HepG2 (cell line): ENCODE data around the gene MXRA7. TPM values are rescaled to one million over a fixed set of nuclear protein-coding genes. Genes with fewer than 3 reads are reported as not detected.

Experiments used
- ATAD3A ChIP-seq: sonication (generic); formaldehyde crosslinking; IDR thresholded peaks from 2 replicates; pipeline ENCODE4 v1.4.0; 2020; ENCODE audit warnings: missing genetic modification reagents
- FOXK1 ChIP-seq: sonication (generic); formaldehyde crosslinking; IDR thresholded peaks from 2 replicates; pipeline ENCODE4 v1.4.0; 2020; ENCODE audit warnings: low read depth, missing genetic modification reagents, borderline replicate concordance
- HMG20A ChIP-seq: IDR thresholded peaks from 2 replicates; pipeline ENCODE4 v1.6.1; 2016; ENCODE audit warnings: borderline replicate concordance
- HNRNPUL1 ChIP-seq: fragments of 200-400 bp; formaldehyde crosslinking; IDR thresholded peaks from 2 replicates; pipeline ENCODE4 v1.6.1; 2017; ENCODE audit warnings: low read depth, mild to moderate bottlenecking, low read length, moderate library complexity
- ISL2 ChIP-seq: sonication (generic); formaldehyde crosslinking; IDR thresholded peaks from 2 replicates; pipeline ENCODE4 v1.5.0; 2020; ENCODE audit warnings: missing genetic modification reagents
- JUN ChIP-seq: sonication (generic); formaldehyde crosslinking; IDR thresholded peaks from 2 replicates; pipeline ENCODE4 v1.4.0; 2020; ENCODE audit warnings: mild to moderate bottlenecking, missing genetic modification reagents
- MEIS2 ChIP-seq: sonication (generic); formaldehyde crosslinking; IDR thresholded peaks from 2 replicates; pipeline ENCODE4 v1.9.0; 2021; ENCODE audit warnings: mild to moderate bottlenecking, missing genetic modification reagents
- NFIC ChIP-seq: IDR thresholded peaks from 2 replicates; pipeline ENCODE4 v1.6.1; 2012; ENCODE audit warnings: mild to moderate bottlenecking, low read length, inconsistent platforms
- NFYB ChIP-seq: sonication (generic); formaldehyde crosslinking; IDR thresholded peaks from 2 replicates; pipeline ENCODE4 v1.4.0; 2020; ENCODE audit warnings: missing genetic modification reagents
- RAD51 ChIP-seq: fragments of 450-650 bp; IDR thresholded peaks from 2 replicates; pipeline ENCODE4 v1.6.1; 2016; ENCODE audit warnings: borderline replicate concordance
- RBFOX2 ChIP-seq: fragments of 200-400 bp; formaldehyde crosslinking; IDR thresholded peaks from 2 replicates; pipeline ENCODE4 v1.6.1; 2017; ENCODE audit warnings: low read depth, mild to moderate bottlenecking, low read length
- RXRA ChIP-seq: sonication (generic); formaldehyde crosslinking; IDR thresholded peaks from 2 replicates; pipeline ENCODE4 v1.5.1; 2020; ENCODE audit warnings: missing genetic modification reagents
- SSRP1 ChIP-seq: IDR thresholded peaks from 2 replicates; pipeline ENCODE4 v1.6.1; 2016; ENCODE audit warnings: control low read depth
- SYNCRIP ChIP-seq: fragments of 200-400 bp; formaldehyde crosslinking; IDR thresholded peaks from 2 replicates; pipeline ENCODE4 v1.6.1; 2018; ENCODE audit warnings: mild to moderate bottlenecking, low read depth, low read length; ENCODE audit not compliant: insufficient read depth
- ZFX ChIP-seq: sonication (generic); formaldehyde crosslinking; IDR thresholded peaks from 2 replicates; pipeline ENCODE4 v1.4.0; 2020; ENCODE audit warnings: mild to moderate bottlenecking, low read depth, missing genetic modification reagents, moderate library complexity
- ZKSCAN1 ChIP-seq: fragments of 150-350 bp; IDR thresholded peaks from 2 replicates; pipeline ENCODE4 v1.6.1; 2014; ENCODE audit warnings: low read length
- ZNF138 ChIP-seq: sonication (generic); formaldehyde crosslinking; IDR thresholded peaks from 2 replicates; pipeline ENCODE4 v1.5.0; 2020; ENCODE audit warnings: mild to moderate bottlenecking, low read depth, missing genetic modification reagents
- ZNF446 ChIP-seq: sonication (generic); formaldehyde crosslinking; IDR thresholded peaks from 2 replicates; pipeline ENCODE4 v1.5.0; 2020; ENCODE audit warnings: mild to moderate bottlenecking, missing genetic modification reagents
- ZNF775 ChIP-seq: sonication (generic); formaldehyde crosslinking; IDR thresholded peaks from 2 replicates; pipeline ENCODE4 v1.4.0; 2020; ENCODE audit warnings: missing genetic modification reagents, mild to moderate bottlenecking, moderate library complexity, borderline replicate concordance
- polyA plus RNA-seq, 8 experiments: library from polyadenylated mRNA; depleted of rRNA in 3 of 8; stranded (reverse) in 7 of 8; unstranded in 1 of 8; fragments of >200 nt; fragmentation: Illumina TruSeq in 4 of 8; extraction: Trizol in 4 of 8; gene quantifications; 2 replicates each; pipeline versions ENCODE4 v1.2.1 to v1.2.3, GENCODE V29; 2011 to 2016; ENCODE audit warnings: low read depth in 4 of 8, missing spikeins in 1 of 8, mixed read lengths in 1 of 8; ENCODE audit not compliant: insufficient read depth in 1 of 8
- total RNA-seq, 5 experiments: library from RNA; depleted of rRNA; stranded (reverse); fragments of >200 nt; fragmentation: Illumina TruSeq; extraction: Trizol; gene quantifications; 2 replicates each; pipeline ENCODE4 v1.2.3, GENCODE V29; 2016; ENCODE audit warnings: low read depth in 1 of 5
- TF ChIP-seq, protein P1 (sequence below): fragments of 450-650 bp; IDR thresholded peaks from 2 replicates; pipeline ENCODE4 v1.6.1; 2017; ENCODE audit warnings: mild to moderate bottlenecking
- TF ChIP-seq, protein P2 (sequence below): sonication (generic); formaldehyde crosslinking; IDR thresholded peaks from 2 replicates; pipeline ENCODE4 v1.5.0; 2020; ENCODE audit warnings: missing genetic modification reagents
- TF ChIP-seq, protein P3 (sequence below): sonication (generic); formaldehyde crosslinking; IDR thresholded peaks from 2 replicates; pipeline ENCODE4 v1.4.0; 2020; ENCODE audit warnings: mild to moderate bottlenecking, missing genetic modification reagents

Gene MXRA7
- total and polyA plus RNA-seq, 2 of the 13 experiments (the other 11 are each of a cell fraction or from before 2014, with no cell fraction given): 44.8 to 112 TPM

DNA sequence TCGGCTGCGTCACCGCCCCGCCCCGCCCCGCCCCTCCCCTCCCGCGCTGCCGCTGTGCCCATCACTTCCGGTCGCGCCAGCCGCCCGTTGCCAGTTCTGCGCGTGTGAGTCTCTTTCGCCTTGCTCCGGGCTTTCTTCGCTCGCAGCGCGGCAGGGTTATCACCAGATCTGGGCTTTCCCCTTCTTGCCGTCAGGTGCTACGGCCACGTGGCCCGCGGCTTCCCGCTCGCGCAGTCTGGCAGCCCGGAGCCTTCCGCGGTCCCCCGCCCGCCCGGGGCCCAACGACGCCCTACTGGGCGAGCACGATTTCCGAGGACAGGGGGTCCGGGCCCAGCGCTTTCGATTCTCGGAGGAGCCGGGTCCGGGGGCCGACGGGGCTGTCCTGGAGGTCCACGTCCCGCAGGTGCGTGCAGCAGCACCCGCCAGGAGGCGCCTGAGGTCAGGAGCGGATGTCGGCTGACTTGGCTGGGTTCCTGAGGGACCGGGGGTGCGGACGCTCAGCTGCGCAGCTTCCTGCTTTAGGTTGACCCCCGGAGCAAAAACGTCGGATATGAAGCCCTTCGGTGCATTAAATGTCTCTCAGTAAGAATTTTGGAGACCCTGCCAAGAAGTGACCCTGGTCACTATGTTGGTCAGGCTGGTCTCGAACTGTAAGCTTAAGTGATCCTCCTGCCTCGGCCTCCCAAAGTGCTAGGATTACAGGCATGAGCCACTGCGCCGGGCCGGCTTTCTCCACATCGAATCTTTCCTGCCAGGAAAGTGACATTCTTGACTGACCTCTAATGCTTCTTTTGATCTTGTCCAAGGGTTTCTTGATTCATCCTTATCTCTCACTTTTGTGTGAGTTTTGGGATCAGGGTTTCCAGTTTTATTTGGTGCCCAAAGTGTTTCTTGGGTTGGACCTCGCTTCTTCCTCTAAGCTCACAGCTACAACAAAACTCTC lies 16.3 kb upstream of the MXRA7 start, which contains the start of gene METTL23 (continued):
- TF ChIP-seq, protein P1, sequence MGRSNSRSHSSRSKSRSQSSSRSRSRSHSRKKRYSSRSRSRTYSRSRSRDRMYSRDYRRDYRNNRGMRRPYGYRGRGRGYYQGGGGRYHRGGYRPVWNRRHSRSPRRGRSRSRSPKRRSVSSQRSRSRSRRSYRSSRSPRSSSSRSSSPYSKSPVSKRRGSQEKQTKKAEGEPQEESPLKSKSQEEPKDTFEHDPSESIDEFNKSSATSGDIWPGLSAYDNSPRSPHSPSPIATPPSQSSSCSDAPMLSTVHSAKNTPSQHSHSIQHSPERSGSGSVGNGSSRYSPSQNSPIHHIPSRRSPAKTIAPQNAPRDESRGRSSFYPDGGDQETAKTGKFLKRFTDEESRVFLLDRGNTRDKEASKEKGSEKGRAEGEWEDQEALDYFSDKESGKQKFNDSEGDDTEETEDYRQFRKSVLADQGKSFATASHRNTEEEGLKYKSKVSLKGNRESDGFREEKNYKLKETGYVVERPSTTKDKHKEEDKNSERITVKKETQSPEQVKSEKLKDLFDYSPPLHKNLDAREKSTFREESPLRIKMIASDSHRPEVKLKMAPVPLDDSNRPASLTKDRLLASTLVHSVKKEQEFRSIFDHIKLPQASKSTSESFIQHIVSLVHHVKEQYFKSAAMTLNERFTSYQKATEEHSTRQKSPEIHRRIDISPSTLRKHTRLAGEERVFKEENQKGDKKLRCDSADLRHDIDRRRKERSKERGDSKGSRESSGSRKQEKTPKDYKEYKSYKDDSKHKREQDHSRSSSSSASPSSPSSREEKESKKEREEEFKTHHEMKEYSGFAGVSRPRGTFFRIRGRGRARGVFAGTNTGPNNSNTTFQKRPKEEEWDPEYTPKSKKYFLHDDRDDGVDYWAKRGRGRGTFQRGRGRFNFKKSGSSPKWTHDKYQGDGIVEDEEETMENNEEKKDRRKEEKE: no peak
- TF ChIP-seq MEIS2 (CRISPR knock-in tag) (peak; percentile 29; the same call in 1 of the 2 replicates), ISL2 (no peak), RAD51 (no peak), HNRNPUL1 (no peak), NFYB (CRISPR knock-in tag) (no peak), ATAD3A (CRISPR knock-in tag) (no peak), ZNF138 (no peak; the same call in 1 of the 2 replicates), ZNF775 (CRISPR knock-in tag) (peak; percentile 55; the same call in 1 of the 2 replicates), ZKSCAN1 (no peak), JUN (CRISPR knock-in tag) (0 out of 2 replicates have a peak, but pooled peaks have one; percentile 37), ZNF446 (CRISPR knock-in tag) (0 out of 2 replicates have a peak, but pooled peaks have one; percentile 26), SSRP1 (CRISPR knock-in tag) (0 out of 2 replicates have a peak, but pooled peaks have one; percentile 16), NFIC (no peak; the same call in 1 of the 2 replicates), FOXK1 (no peak), ZFX (CRISPR knock-in tag) (peak; percentile 50; the same call in 1 of the 2 replicates), RXRA (CRISPR knock-in tag) (0 out of 2 replicates have a peak, but pooled peaks have one; percentile 59), SYNCRIP (no peak), HMG20A (CRISPR knock-in tag) (no peak), RBFOX2 (peak; percentile 91)
- TF ChIP-seq, protein P2, sequence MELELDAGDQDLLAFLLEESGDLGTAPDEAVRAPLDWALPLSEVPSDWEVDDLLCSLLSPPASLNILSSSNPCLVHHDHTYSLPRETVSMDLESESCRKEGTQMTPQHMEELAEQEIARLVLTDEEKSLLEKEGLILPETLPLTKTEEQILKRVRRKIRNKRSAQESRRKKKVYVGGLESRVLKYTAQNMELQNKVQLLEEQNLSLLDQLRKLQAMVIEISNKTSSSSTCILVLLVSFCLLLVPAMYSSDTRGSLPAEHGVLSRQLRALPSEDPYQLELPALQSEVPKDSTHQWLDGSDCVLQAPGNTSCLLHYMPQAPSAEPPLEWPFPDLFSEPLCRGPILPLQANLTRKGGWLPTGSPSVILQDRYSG (CRISPR knock-in tag): no peak
- TF ChIP-seq, protein P3, sequence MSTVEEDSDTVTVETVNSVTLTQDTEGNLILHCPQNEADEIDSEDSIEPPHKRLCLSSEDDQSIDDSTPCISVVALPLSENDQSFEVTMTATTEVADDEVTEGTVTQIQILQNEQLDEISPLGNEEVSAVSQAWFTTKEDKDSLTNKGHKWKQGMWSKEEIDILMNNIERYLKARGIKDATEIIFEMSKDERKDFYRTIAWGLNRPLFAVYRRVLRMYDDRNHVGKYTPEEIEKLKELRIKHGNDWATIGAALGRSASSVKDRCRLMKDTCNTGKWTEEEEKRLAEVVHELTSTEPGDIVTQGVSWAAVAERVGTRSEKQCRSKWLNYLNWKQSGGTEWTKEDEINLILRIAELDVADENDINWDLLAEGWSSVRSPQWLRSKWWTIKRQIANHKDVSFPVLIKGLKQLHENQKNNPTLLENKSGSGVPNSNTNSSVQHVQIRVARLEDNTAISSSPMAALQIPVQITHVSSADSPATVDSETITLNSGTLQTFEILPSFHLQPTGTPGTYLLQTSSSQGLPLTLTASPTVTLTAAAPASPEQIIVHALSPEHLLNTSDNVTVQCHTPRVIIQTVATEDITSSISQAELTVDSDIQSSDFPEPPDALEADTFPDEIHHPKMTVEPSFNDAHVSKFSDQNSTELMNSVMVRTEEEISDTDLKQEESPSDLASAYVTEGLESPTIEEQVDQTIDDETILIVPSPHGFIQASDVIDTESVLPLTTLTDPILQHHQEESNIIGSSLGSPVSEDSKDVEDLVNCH (CRISPR knock-in tag): 0 out of 2 replicates have a peak, but pooled peaks have one; percentile 76
